ENCODE results near the gene C16orf78.

The C16orf78 gene

GRCh38 chr16:49373504-49373903 lies at the start of gene C16orf78:
Gene C16orf78, plus strand, starts transcription at chr16:49373804. Its CDS starts 136 bp downstream, at chr16:49373940.
- no peak for DNase-seq (ENCODE audit: low read depth)

- DNase-seq (ENCODE audit: low read depth), result no peak
Observed at GRCh38 chr16:49324703-49325102, 48.9 kb upstream of the C16orf78 start.

- no peak for DNase-seq (ENCODE audit: low read depth)
Observed at GRCh38 chr16:49327466-49327865, 46.1 kb upstream of the C16orf78 start.

- no peak for DNase-seq (ENCODE audit: low read depth)
Observed at GRCh38 chr16:49328325-49328724, 45.3 kb upstream of the C16orf78 start.

GRCh38 chr16:49330562-49331201 lies 42.9 kb upstream of the C16orf78 start:
- DNase-seq (ENCODE audit: low read depth), result no peak

- no peak for DNase-seq (ENCODE audit: low read depth)
Observed at GRCh38 chr16:49332589-49333258, 40.9 kb upstream of the C16orf78 start.

- no peak for DNase-seq (ENCODE audit: low read depth)
Observed at GRCh38 chr16:49333259-49333597, 40.4 kb upstream of the C16orf78 start.

- DNase-seq (ENCODE audit: low read depth), result no peak
Observed at GRCh38 chr16:49335828-49336227, 37.8 kb upstream of the C16orf78 start.

- DNase-seq (ENCODE audit: low read depth), result no peak
Observed at GRCh38 chr16:49336581-49336980, 37.0 kb upstream of the C16orf78 start.

- DNase-seq (ENCODE audit: low read depth), result no peak
Observed at GRCh38 chr16:49337814-49338350, 35.7 kb upstream of the C16orf78 start.

- no peak for DNase-seq (ENCODE audit: low read depth)
Observed at GRCh38 chr16:49338611-49339265, 34.9 kb upstream of the C16orf78 start.

GRCh38 chr16:49340466-49340865 lies 33.1 kb upstream of the C16orf78 start:
- no peak for DNase-seq (ENCODE audit: low read depth)

- no peak for DNase-seq (ENCODE audit: low read depth)
Observed at GRCh38 chr16:49341706-49342105, 31.9 kb upstream of the C16orf78 start.

- DNase-seq (ENCODE audit: low read depth), result no peak
Observed at GRCh38 chr16:49342336-49343265, 31.0 kb upstream of the C16orf78 start.

GRCh38 chr16:49343291-49343690 lies 30.3 kb upstream of the C16orf78 start:
- DNase-seq (ENCODE audit: low read depth), result no peak

GRCh38 chr16:49344401-49344800 lies 29.2 kb upstream of the C16orf78 start:
- DNase-seq (ENCODE audit: low read depth), result no peak

- no peak for DNase-seq (ENCODE audit: low read depth)
Observed at GRCh38 chr16:49345829-49346228, 27.8 kb upstream of the C16orf78 start.

GRCh38 chr16:49346459-49346858 lies 27.1 kb upstream of the C16orf78 start:
- DNase-seq (ENCODE audit: low read depth), result no peak

GRCh38 chr16:49347476-49347875 lies 26.1 kb upstream of the C16orf78 start:
- no peak for DNase-seq (ENCODE audit: low read depth)

GRCh38 chr16:49348408-49349176 lies 25.0 kb upstream of the C16orf78 start:
- no peak for DNase-seq (ENCODE audit: low read depth)

GRCh38 chr16:49349446-49350168 lies 24.0 kb upstream of the C16orf78 start:
- DNase-seq (ENCODE audit: low read depth), result no peak

All from HS-27A (cell line).